Caco-2 (cell line): ENCODE measurements around the gene ARPC4. TPM values are rescaled to one million over a fixed set of nuclear protein-coding genes. Genes with fewer than 3 reads are reported as not detected.

Source experiments
- Bru-seq: library from RNA; stranded (reverse); fragments of 400-500 nt; gene quantifications from one replicate; lab custom pipeline; 2021; lab: Mats Ljungman, UMichigan
- BruChase-seq, 2 experiments: library from RNA; stranded (reverse); fragments of 400-500 nt; gene quantifications; one replicate each; lab custom pipeline; 2021; lab: Mats Ljungman, UMichigan
- BruUV-seq: library from RNA; stranded (reverse); fragments of 400-500 nt; replicated peaks from 2 replicates; lab custom pipeline; 2021; lab: Mats Ljungman, UMichigan
- CTCF ChIA-PET: fragments of 300-600 bp; sonication (Branson Sonifier 250); formaldehyde crosslinking; loops from one replicate; lab custom pipeline; 2022; ENCODE audit warnings: antibody characterized with exemption; lab: Charles Lee
- POLR2A ChIA-PET: fragments of 300-600 bp; sonication (Branson Sonifier 250); formaldehyde crosslinking; loops from one replicate; lab custom pipeline; 2022; ENCODE audit warnings: antibody characterized with exemption; lab: Charles Lee
- DNase-seq, 2 experiments: peaks; one replicate each; pipeline versions ENCODE4 v3.0.0 to v3.0.0-alpha.2; 2020 to 2022
- H3K27me3 ChIP-seq: replicated peaks from 2 replicates; pipeline ENCODE4 v1.6.0; 2011; ENCODE audit warnings: low read length; ENCODE audit not compliant: control insufficient read depth, insufficient read depth
- H3K36me3 ChIP-seq: 2 replicates; pipeline ENCODE4 v1.5.1; 2011; ENCODE audit warnings: low read length; ENCODE audit not compliant: control insufficient read depth, insufficient read depth
- H3K4me1 ChIP-seq: fragments of 250-450 bp; sonication (Bioruptor Pico); 2 replicates; pipeline ENCODE4 v1.5.1; 2020; ENCODE audit warnings: mild to moderate bottlenecking
- H3K4me3 ChIP-seq: 2 replicates; pipeline ENCODE4 v1.5.1; 2011; ENCODE audit warnings: low read depth, mild to moderate bottlenecking, control low read depth, low read length
- H3K9me3 ChIP-seq: fragments of 250-450 bp; sonication (Bioruptor Pico); 2 replicates; pipeline ENCODE4 v1.5.1; 2020; ENCODE audit warnings: mild to moderate bottlenecking, moderate library complexity
- H3K27ac Mint-ChIP-seq: one replicate; pipeline ENCODE4 v1.8.0; 2022; ENCODE audit warnings: mixed read lengths; ENCODE audit not compliant: unreplicated experiment
- H3K27me3 Mint-ChIP-seq: one replicate; pipeline ENCODE4 v1.8.0; 2022; ENCODE audit warnings: mixed read lengths; ENCODE audit not compliant: insufficient read depth, unreplicated experiment
- H3K36me3 Mint-ChIP-seq: one replicate; pipeline ENCODE4 v1.8.0; 2022; ENCODE audit warnings: mild to moderate bottlenecking, mixed read lengths; ENCODE audit not compliant: insufficient read depth, unreplicated experiment
- H3K4me1 Mint-ChIP-seq: one replicate; pipeline ENCODE4 v1.8.0; 2022; ENCODE audit warnings: low read depth, mixed read lengths; ENCODE audit not compliant: unreplicated experiment
- H3K4me3 Mint-ChIP-seq: one replicate; pipeline ENCODE4 v1.8.0; 2022; ENCODE audit warnings: mild to moderate bottlenecking, moderate library complexity, mixed read lengths; ENCODE audit not compliant: unreplicated experiment
- H3K9me3 Mint-ChIP-seq: one replicate; pipeline ENCODE4 v1.8.0; 2022; ENCODE audit warnings: mixed read lengths; ENCODE audit not compliant: unreplicated experiment
- intact Hi-C: fragments of 100-400 bp; cut with micrococcal nuclease; formaldehyde crosslinking; loops from one replicate; pipeline ENCODE4 v1.10.0; 2022; ENCODE audit not compliant: unreplicated experiment
- long read RNA-seq: library from polyadenylated mRNA; stranded (forward); transcript quantifications from one replicate; pipeline ENCODE4 v2.0.0, GENCODE V29; 2022
- total RNA-seq: library from RNA; stranded (reverse); gene quantifications from 2 replicates; pipeline ENCODE4 v1.2.3, GENCODE V29; 2022
- TF ChIP-seq, protein P1 (sequence below), 2 experiments: fragments of 200-600 bp in 1 of 2; IDR thresholded peaks; 1 replicate in 1 of 2; 2 replicates in 1 of 2; pipeline versions ENCODE4 v1.5.1 to v1.8.0; 2011 to 2022; ENCODE audit warnings: antibody characterized with exemption in 1 of 2, control low read depth in 1 of 2, inconsistent platforms in 1 of 2, low read depth in 1 of 2, low read length in 1 of 2, mild to moderate bottlenecking in 1 of 2, moderate library complexity in 1 of 2; ENCODE audit not compliant: insufficient read depth in 1 of 2, severe bottlenecking in 1 of 2, unreplicated experiment in 1 of 2

ARPC4 gene
- total RNA-seq (158 and 160 TPM in 2 replicates), Bru-seq, nascent RNA (percentile 93 among the genes with signal in this experiment), BruChase-seq, experiment 1, labeled RNA remaining after a 2-hour chase (percentile 99 among the genes with signal in this experiment), BruChase-seq, experiment 2, labeled RNA remaining after a 6-hour chase (percentile 99 among the genes with signal in this experiment)
- long read RNA-seq, transcript ARPC4-201 (6 exons, 2,582 nt), result major isoform, 34 of 52 reads
- long read RNA-seq, transcript ARPC4-208 (6 exons, 942 nt), result minor isoform, 6 of 52 reads
- long read RNA-seq, partial matches to known transcripts, result 6 of 52 reads
- long read RNA-seq, other reads (novel, unspliced or antisense), result 3 of 52 reads

DNA sequence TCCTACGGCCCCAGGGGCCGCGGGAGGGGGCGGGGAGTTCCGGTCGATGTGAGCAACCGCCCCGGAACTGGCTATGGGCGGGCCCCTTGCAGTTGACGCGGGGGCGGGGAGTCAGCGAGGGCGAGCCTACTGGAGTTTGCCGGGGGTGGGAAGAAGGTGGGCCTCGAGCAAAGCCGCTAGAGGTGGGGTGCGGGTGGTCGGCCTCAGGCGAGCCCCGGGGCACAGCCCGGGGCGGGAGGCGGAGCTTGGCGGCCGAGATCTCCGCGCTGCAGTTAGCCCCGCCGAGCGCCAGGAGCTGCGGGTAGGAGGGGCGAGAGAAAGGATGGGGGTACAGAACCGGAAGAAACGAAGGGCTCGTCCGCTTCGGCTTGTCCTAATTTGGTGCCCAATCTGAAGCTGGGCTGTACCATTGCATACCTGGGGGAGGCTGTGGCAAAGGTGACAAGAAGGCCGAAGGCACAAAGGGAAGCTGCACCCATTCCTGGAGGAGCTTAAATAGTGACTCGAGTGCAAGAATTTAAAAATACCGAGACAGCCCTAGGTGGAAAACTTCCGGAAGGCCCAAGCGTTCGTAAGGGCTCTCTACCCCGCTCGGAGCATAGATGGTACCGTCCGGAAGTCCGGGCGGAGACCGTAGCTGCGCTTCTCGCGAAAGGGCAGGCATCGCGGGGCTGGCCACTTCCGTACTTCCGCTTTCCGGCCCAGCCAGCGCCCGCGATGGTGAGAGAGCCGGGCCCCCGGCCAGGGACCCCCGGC, at the start of gene ARPC4, which contains the start of gene TADA3:
TSS of gene ARPC4 (plus strand) at position 678 of the 756 bp plus-strand sequence. CDS start at position 718, 40 bp downstream.
TSS of gene TADA3 (minus strand) at position 69 of the 756 bp plus-strand sequence. CDS start 1,007 bp downstream, outside the sequence.
- BruUV-seq, result no TSS peak
- H3K9me3 ChIP-seq, result no peaks in the 10 kb centered on the region
- 0 out of 2 replicates have a peak, but pooled peaks cover 6% of the 10 kb centered on the region for H3K4me1 ChIP-seq
- no peaks in the 10 kb centered on the region for H3K27me3 Mint-ChIP-seq
- TF ChIP-seq, protein P1, sequence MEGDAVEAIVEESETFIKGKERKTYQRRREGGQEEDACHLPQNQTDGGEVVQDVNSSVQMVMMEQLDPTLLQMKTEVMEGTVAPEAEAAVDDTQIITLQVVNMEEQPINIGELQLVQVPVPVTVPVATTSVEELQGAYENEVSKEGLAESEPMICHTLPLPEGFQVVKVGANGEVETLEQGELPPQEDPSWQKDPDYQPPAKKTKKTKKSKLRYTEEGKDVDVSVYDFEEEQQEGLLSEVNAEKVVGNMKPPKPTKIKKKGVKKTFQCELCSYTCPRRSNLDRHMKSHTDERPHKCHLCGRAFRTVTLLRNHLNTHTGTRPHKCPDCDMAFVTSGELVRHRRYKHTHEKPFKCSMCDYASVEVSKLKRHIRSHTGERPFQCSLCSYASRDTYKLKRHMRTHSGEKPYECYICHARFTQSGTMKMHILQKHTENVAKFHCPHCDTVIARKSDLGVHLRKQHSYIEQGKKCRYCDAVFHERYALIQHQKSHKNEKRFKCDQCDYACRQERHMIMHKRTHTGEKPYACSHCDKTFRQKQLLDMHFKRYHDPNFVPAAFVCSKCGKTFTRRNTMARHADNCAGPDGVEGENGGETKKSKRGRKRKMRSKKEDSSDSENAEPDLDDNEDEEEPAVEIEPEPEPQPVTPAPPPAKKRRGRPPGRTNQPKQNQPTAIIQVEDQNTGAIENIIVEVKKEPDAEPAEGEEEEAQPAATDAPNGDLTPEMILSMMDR (IDR thresholded peaks at IDR 0.05; ENCODE audit: insufficient read depth in 1 of 2, low read depth in 1 of 2, low read length in 1 of 2, severe bottlenecking in 1 of 2, unreplicated experiment in 1 of 2), result no peak
- CTCF ChIA-PET, result interaction anchor here (0.5 to 1.5 kb wide), 7 partner anchors 10 to 190 kb away, joined by 3 to 6 read pairs (median 4); partner anchors contain the start of genes BRPF1 and OGG1
- H3K27me3 ChIP-seq, result no peaks in the 10 kb centered on the region
- peaks cover 10% of the 10 kb centered on the region for H3K4me1 Mint-ChIP-seq
- peaks cover 3% of the 10 kb centered on the region for H3K36me3 ChIP-seq
- peak; percentile 92 to 93 for DNase-seq
- POLR2A ChIA-PET, result interaction anchor here (0.5 to 1.4 kb wide), 19 partner anchors 10 to 456 kb away, joined by 3 to 14 read pairs (median 4); partner anchors contain the start of genes FANCD2, IL17RE, MTMR14 and OGG1
- H3K4me3 ChIP-seq, result peak within 1 kb of the TSS; percentile 80
- H3K27ac Mint-ChIP-seq, result peak within 1 kb of the TSS; percentile 100
- no peaks in the 10 kb centered on the region for H3K9me3 Mint-ChIP-seq
- H3K4me3 Mint-ChIP-seq, result peak within 1 kb of the TSS; percentile 92
- H3K36me3 Mint-ChIP-seq, result peaks cover 75% of the 10 kb centered on the region
- intact Hi-C loops, result loop anchor here (1.0 kb wide), 1 partner anchor 42 kb away; no protein-coding TSS in a partner anchor

DNA sequence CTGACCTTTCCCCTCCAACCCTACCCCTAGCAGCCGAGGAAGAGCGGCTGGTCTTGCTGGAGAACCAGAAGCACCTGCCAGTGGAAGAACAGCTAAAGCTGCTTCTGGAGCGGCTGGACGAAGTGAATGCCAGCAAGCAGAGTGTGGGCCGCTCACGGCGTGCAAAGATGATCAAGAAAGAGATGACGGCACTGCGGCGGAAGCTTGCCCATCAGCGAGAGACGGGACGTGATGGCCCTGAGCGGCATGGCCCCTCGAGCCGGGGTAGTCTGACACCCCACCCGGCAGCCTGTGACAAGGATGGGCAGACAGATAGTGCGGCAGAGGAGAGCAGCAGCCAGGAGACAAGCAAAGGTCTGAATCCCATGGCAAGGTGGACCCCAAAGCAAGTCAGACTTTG, 49.3 kb upstream of the ARPC4 start:
- TF ChIP-seq, protein P1 (IDR thresholded peaks at IDR 0.05; ENCODE audit: insufficient read depth in 1 of 2, low read depth in 1 of 2, low read length in 1 of 2, severe bottlenecking in 1 of 2, unreplicated experiment in 1 of 2), result no peak
- Histone ChIP-seq H3K9me3 (no peaks in the 10 kb centered on the region), H3K36me3 (peaks cover 11% of the 10 kb centered on the region), H3K4me1 (0 out of 2 replicates have a peak, but pooled peaks cover 3% of the 10 kb centered on the region), H3K27me3 (no peaks in the 10 kb centered on the region), H3K4me3 (no peak overlapping the region)
- H3K27me3 Mint-ChIP-seq, result no peaks in the 10 kb centered on the region
- H3K36me3 Mint-ChIP-seq, result peaks cover 35% of the 10 kb centered on the region
- H3K27ac Mint-ChIP-seq, result no peak overlapping the region
- no peaks in the 10 kb centered on the region for H3K4me1 Mint-ChIP-seq
- H3K4me3 Mint-ChIP-seq, result no peak overlapping the region
- no peak for DNase-seq
- no peaks in the 10 kb centered on the region for H3K9me3 Mint-ChIP-seq
- no TSS peak for BruUV-seq
- intact Hi-C loops, result no loop called here
- ChIA-PET POLR2A (no interaction called here), CTCF (no interaction called here)

DNA sequence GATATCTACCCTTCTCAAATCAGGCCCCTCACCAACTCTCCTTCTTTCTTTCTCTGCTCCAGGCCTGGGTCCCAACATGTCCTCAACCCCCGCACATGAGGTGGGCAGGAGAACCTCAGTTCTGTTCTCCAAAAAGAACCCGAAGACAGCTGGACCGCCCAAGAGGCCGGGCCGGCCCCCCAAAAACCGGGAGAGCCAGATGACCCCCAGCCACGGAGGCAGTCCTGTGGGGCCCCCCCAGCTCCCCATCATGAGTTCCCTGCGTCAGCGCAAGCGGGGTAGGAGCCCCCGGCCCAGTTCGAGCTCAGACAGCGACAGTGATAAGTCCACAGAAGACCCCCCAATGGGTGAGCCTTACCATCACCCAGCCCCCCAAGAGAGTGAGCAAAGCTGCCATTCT, 48.7 kb upstream of the ARPC4 start:
- Mint-ChIP-seq H3K27ac (no peak overlapping the region), H3K9me3 (no peaks in the 10 kb centered on the region), H3K4me1 (no peaks in the 10 kb centered on the region), H3K36me3 (peaks cover 35% of the 10 kb centered on the region), H3K27me3 (no peaks in the 10 kb centered on the region), H3K4me3 (no peak overlapping the region)
- Histone ChIP-seq H3K36me3 (peaks cover 11% of the 10 kb centered on the region), H3K27me3 (no peaks in the 10 kb centered on the region), H3K4me1 (0 out of 2 replicates have a peak, but pooled peaks cover 4% of the 10 kb centered on the region), H3K4me3 (no peak overlapping the region), H3K9me3 (no peaks in the 10 kb centered on the region)
- BruUV-seq, result no TSS peak
- POLR2A ChIA-PET, result interaction anchor here (0.6 kb wide), 1 partner anchor 13 kb away, joined by 3 read pairs; the partner anchor contains the start of gene BRPF1
- intact Hi-C loops, result no loop called here
- no peak for DNase-seq
- CTCF ChIA-PET, result no interaction called here
- TF ChIP-seq, protein P1 (IDR thresholded peaks at IDR 0.05; ENCODE audit: insufficient read depth in 1 of 2, low read depth in 1 of 2, low read length in 1 of 2, severe bottlenecking in 1 of 2, unreplicated experiment in 1 of 2), result no peak
